Subcutaneous adipose tissue (tissue), 4 donors: Measurements from ENCODE around the gene PAM16. TPM values are rescaled to one million over a fixed set of nuclear protein-coding genes. Genes with fewer than 3 reads are reported as not detected.

Experiments used
- CTCF ChIP-seq: fragments of 450-650 bp; IDR thresholded peaks from one replicate; pipeline ENCODE4 v1.5.1; 2016; ENCODE audit warnings: low read depth, mild to moderate bottlenecking, control low read depth, antibody characterized with exemption, moderate library complexity
- total RNA-seq, 4 donors: library from RNA; depleted of rRNA; stranded (reverse); fragments of >200 nt; gene quantifications; one replicate each; pipeline ENCODE4 v1.1.0, GENCODE V29; 2016

The PAM16 gene
- total RNA-seq, 4 donors from 2014 or later, result 15.3 to 52.0 (median 34.5) TPM

GRCh38 chr16:4293822-4294457, 57.2 kb downstream of the PAM16 start:
- no peak for TF ChIP-seq CTCF

GRCh38 chr16:4293181-4293716, 57.9 kb downstream of the PAM16 start:
- TF ChIP-seq CTCF, result no peak

GRCh38 chr16:4291699-4292098, 59.4 kb downstream of the PAM16 start:
- no peak for TF ChIP-seq CTCF

Other genes starting within 250 kb of the PAM16 start
- 10 to 100 TPM in 1 of 4 donors, 1 to 10 TPM in 3; 9.5 to 16.4 (median 9.8) TPM for gene ADCY9, start 234.9 kb downstream of the PAM16 start, total RNA-seq
- gene SRL, start 109.2 kb downstream of the PAM16 start, total RNA-seq, result 1 to 10 TPM in 1 of 4 donors, under 1 TPM in 3; 0.16 to 2.3 (median 0.50) TPM
- gene TFAP4, start 78.3 kb downstream of the PAM16 start, total RNA-seq, result 1 to 10 TPM; 4.6 to 5.3 (median 5.0) TPM
- gene GLIS2, start 35.3 kb downstream of the PAM16 start, total RNA-seq, result 1 to 10 TPM in 2 of 4 donors, under 1 TPM in 2; 0.85 to 2.1 (median 1.5) TPM
- 10 to 100 TPM; 13.7 to 34.9 (median 22.3) TPM for gene VASN, start 20.5 kb upstream of the PAM16 start, total RNA-seq
- 10 to 100 TPM; 15.5 to 40.9 (median 24.7) TPM for gene CORO7, start 65.3 kb upstream of the PAM16 start, total RNA-seq
- 10 to 100 TPM; 24.8 to 42.4 (median 31.8) TPM for gene DNAJA3, start 74.5 kb upstream of the PAM16 start, total RNA-seq
- 10 to 100 TPM; 29.0 to 55.6 (median 42.1) TPM for gene NMRAL1, start 123.3 kb upstream of the PAM16 start, total RNA-seq
- gene HMOX2, start 125.1 kb upstream of the PAM16 start, total RNA-seq, result 100 to 1,000 TPM in 1 of 4 donors, 10 to 100 TPM in 3; 57.8 to 131 (median 88.8) TPM
- gene CDIP1, start 187.5 kb upstream of the PAM16 start, total RNA-seq, result 10 to 100 TPM in 1 of 4 donors, 1 to 10 TPM in 3; 7.3 to 18.3 (median 8.6) TPM
- 1 to 10 TPM in 1 of 4 donors, not detected in 3; 1.1 TPM for gene C16orf96, start 205.0 kb upstream of the PAM16 start, total RNA-seq